Skin of body (tissue), 2 donors: Measurements from ENCODE around the gene FGF12. TPM values are rescaled to one million over a fixed set of nuclear protein-coding genes. Genes with fewer than 3 reads are reported as not detected.

Experiments
- DNase-seq: peaks from one replicate; lab custom pipeline; 2025; lab: John Stamatoyannopoulos, UW
- total RNA-seq: library from RNA; depleted of rRNA; stranded (reverse); fragments of >200 nt; gene quantifications from one replicate; pipeline ENCODE4 v1.2.3, GENCODE V29; 2014

The FGF12 gene
- total RNA-seq, 1 donor from 2014 or later, result 1.4 TPM

GRCh38 chr3:192685801-192686200 lies 41.5 kb downstream of the FGF12 start:
- DNase-seq, result no peak

GRCh38 chr3:192684151-192684550 lies 43.2 kb downstream of the FGF12 start:
- DNase-seq, result no peak

GRCh38 chr3:192675958-192676649 lies 51.2 kb downstream of the FGF12 start:
- no peak for DNase-seq

GRCh38 chr3:192655628-192656027 lies 71.7 kb downstream of the FGF12 start:
- DNase-seq, result no peak

- DNase-seq, result no peak
Measured at GRCh38 chr3:192655040-192655439, 72.3 kb downstream of the FGF12 start.

- no peak for DNase-seq
Measured at GRCh38 chr3:192653862-192654261, 73.5 kb downstream of the FGF12 start.

- DNase-seq, result no peak
Measured at GRCh38 chr3:192652727-192653126, 74.6 kb downstream of the FGF12 start.

- no peak for DNase-seq
Measured at GRCh38 chr3:192651836-192652512, 75.4 kb downstream of the FGF12 start.

- no peak for DNase-seq
Measured at GRCh38 chr3:192645437-192645836, 81.9 kb downstream of the FGF12 start.

- no peak for DNase-seq
Measured at GRCh38 chr3:192642651-192643050, 84.7 kb downstream of the FGF12 start.

- DNase-seq, result no peak
Measured at GRCh38 chr3:192641919-192642318, 85.4 kb downstream of the FGF12 start.

GRCh38 chr3:192639987-192640386 lies 87.4 kb downstream of the FGF12 start:
- no peak for DNase-seq

GRCh38 chr3:192637803-192638202 lies 89.5 kb downstream of the FGF12 start:
- DNase-seq, result no peak

GRCh38 chr3:192636517-192637444 lies 90.6 kb downstream of the FGF12 start:
- DNase-seq, result no peak

GRCh38 chr3:192629429-192629828 lies 97.9 kb downstream of the FGF12 start:
- no peak for DNase-seq

GRCh38 chr3:192621909-192622308 lies 105.4 kb downstream of the FGF12 start:
- DNase-seq, result no peak

GRCh38 chr3:192620275-192620674 lies 107.1 kb downstream of the FGF12 start:
- no peak for DNase-seq

GRCh38 chr3:192611411-192611810 lies 115.9 kb downstream of the FGF12 start:
- DNase-seq, result no peak

- DNase-seq, result no peak
Measured at GRCh38 chr3:192608726-192609600, 118.4 kb downstream of the FGF12 start.

GRCh38 chr3:192607798-192608197 lies 119.5 kb downstream of the FGF12 start:
- no peak for DNase-seq

GRCh38 chr3:192597913-192598312 lies 129.4 kb downstream of the FGF12 start:
- no peak for DNase-seq
